Tibial nerve (tissue), 4 donors: ENCODE results near the gene ANXA2R. TPM values are rescaled to one million over a fixed set of nuclear protein-coding genes. Genes with fewer than 3 reads are reported as not detected.

ENCODE experiments used
- DNase-seq, 2 donors: peaks; one replicate each; pipeline ENCODE4 v3.0.0-alpha.2; 2019; ENCODE audit warnings: low spot score in 2 of 2
- H3K27ac ChIP-seq, 4 donors: fragments of 200-600 bp; sonication (generic) in 3 of 4; one replicate each; pipeline ENCODE4 v1.5.1; 2017 to 2019; ENCODE audit warnings: mild to moderate bottlenecking in 1 of 4
- H3K27me3 ChIP-seq, 2 donors: fragments of 200-600 bp; sonication (generic) in 1 of 2; one replicate each; pipeline versions ENCODE4 v1.5.1 to v1.6.0; 2017 to 2019
- H3K36me3 ChIP-seq, 3 donors: fragments of 200-600 bp; sonication (generic); one replicate each; pipeline ENCODE4 v1.5.1; 2018 to 2019
- H3K4me1 ChIP-seq, 4 donors: fragments of 200-600 bp; sonication (generic) in 3 of 4; one replicate each; pipeline ENCODE4 v1.5.1; 2017 to 2019
- H3K4me3 ChIP-seq, 4 donors: fragments of 200-600 bp; sonication (generic) in 3 of 4; one replicate each; pipeline ENCODE4 v1.5.1; 2017 to 2019; ENCODE audit warnings: mild to moderate bottlenecking in 1 of 4, moderate library complexity in 1 of 4
- H3K9me3 ChIP-seq, 4 donors: fragments of 200-600 bp; sonication (generic) in 3 of 4; one replicate each; pipeline ENCODE4 v1.5.1; 2017 to 2019
- EP300 ChIP-seq, 2 donors: sonication (generic); formaldehyde crosslinking; IDR thresholded peaks; one replicate each; pipeline ENCODE4 v1.6.1; 2017; ENCODE audit warnings: antibody characterized with exemption in 2 of 2, mild to moderate bottlenecking in 1 of 2
- POLR2A ChIP-seq, 2 donors: fragments of 450-650 bp; IDR thresholded peaks; one replicate each; pipeline ENCODE4 v1.6.1; 2017; ENCODE audit warnings: antibody characterized with exemption in 2 of 2, mild to moderate bottlenecking in 2 of 2, moderate library complexity in 2 of 2
- WGBS, 2 donors: methylation state at CpG; one replicate each; pipeline ENCODE4 v1.1.5; 2018; 5-methylcytosine and 5-hydroxymethylcytosine counted together
- total RNA-seq, 4 donors: library from RNA; depleted of rRNA; stranded (reverse); fragments of >200 nt; gene quantifications; one replicate each; pipeline ENCODE4 v1.1.0, GENCODE V29; 2016
- TF ChIP-seq, protein P1 (sequence below), 5 experiments: fragments of 200-600 bp in 3 of 5; fragments of 450-650 bp in 2 of 5; sonication (generic) in 3 of 5; IDR thresholded peaks; one replicate each; pipeline ENCODE4 v1.5.1; 2016 to 2019; ENCODE audit warnings: antibody characterized with exemption in 5 of 5, mild to moderate bottlenecking in 3 of 5, moderate library complexity in 2 of 5

Gene ANXA2R
- total RNA-seq, 4 donors from 2014 or later = 5.4 to 9.0 (median 8.1) TPM

- H3K4me3 ChIP-seq = peak overlapping the region; percentile 60 to 75 (median 66)
- peak overlapping the region; percentile 95 to 99 (median 96) for H3K27ac ChIP-seq
- DNase-seq = no peak
- H3K9me3 ChIP-seq = no peaks in the 10 kb centered on the region
- WGBS, 2 donors = 11 to 22% methylated on average over 13 of the region's 13 CpGs
- H3K36me3 ChIP-seq = no peaks in the 10 kb centered on the region
- peaks cover 0 to 22% (median 11%) of the 10 kb centered on the region in 4 donors for H3K4me1 ChIP-seq
- TF ChIP-seq, protein P1, sequence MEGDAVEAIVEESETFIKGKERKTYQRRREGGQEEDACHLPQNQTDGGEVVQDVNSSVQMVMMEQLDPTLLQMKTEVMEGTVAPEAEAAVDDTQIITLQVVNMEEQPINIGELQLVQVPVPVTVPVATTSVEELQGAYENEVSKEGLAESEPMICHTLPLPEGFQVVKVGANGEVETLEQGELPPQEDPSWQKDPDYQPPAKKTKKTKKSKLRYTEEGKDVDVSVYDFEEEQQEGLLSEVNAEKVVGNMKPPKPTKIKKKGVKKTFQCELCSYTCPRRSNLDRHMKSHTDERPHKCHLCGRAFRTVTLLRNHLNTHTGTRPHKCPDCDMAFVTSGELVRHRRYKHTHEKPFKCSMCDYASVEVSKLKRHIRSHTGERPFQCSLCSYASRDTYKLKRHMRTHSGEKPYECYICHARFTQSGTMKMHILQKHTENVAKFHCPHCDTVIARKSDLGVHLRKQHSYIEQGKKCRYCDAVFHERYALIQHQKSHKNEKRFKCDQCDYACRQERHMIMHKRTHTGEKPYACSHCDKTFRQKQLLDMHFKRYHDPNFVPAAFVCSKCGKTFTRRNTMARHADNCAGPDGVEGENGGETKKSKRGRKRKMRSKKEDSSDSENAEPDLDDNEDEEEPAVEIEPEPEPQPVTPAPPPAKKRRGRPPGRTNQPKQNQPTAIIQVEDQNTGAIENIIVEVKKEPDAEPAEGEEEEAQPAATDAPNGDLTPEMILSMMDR (IDR thresholded peaks at IDR 0.05) = peak in 1 of 5 experiments; percentile 23
- TF ChIP-seq POLR2A (IDR thresholded peaks at IDR 0.05) = no peak
- TF ChIP-seq EP300 (IDR thresholded peaks at IDR 0.05) = no peak
- H3K27me3 ChIP-seq = peaks cover 0 to 3% of the 10 kb centered on the region in 2 donors
Measured at GRCh38 chr5:43017428-43017815, 22.7 kb downstream of the ANXA2R start.

GRCh38 chr5:43016217-43016779, 23.8 kb downstream of the ANXA2R start:
- peaks cover 0 to 22% (median 11%) of the 10 kb centered on the region in 4 donors for H3K4me1 ChIP-seq
- H3K27me3 ChIP-seq = peaks cover 0 to 3% of the 10 kb centered on the region in 2 donors
- no peak overlapping the region for H3K4me3 ChIP-seq
- peak overlapping the region in 2 of 4 donors; percentile 95 to 99 for H3K27ac ChIP-seq
- WGBS, 2 donors = 76 to 84% methylated on average over 5 of the region's 5 CpGs
- DNase-seq = no peak
- H3K36me3 ChIP-seq = no peaks in the 10 kb centered on the region
- no peaks in the 10 kb centered on the region for H3K9me3 ChIP-seq
- TF ChIP-seq EP300 (IDR thresholded peaks at IDR 0.05) (no peak), POLR2A (IDR thresholded peaks at IDR 0.05) (no peak)
- TF ChIP-seq, protein P1 (IDR thresholded peaks at IDR 0.05) = no peak

DNA sequence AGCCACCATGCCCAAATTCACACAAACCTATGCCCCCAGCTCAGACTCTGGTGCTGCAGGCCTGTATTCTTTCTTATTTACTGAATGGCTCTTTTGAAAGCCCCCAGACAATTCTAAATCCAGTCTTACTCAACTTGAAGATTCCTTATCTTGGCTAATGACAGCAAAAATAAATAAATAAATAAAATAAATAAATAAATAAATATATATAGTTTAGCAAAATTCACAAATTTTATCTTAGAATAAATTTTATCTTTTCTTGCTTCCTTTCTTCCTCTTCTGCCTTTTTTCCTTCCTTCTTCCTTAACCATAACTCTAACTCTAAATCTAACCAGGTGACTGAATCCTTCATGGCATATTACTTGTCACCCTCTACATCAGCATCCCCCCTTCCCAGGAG, 25.6 kb downstream of the ANXA2R start:
- no peaks in the 10 kb centered on the region for H3K36me3 ChIP-seq
- H3K27me3 ChIP-seq = no peaks in the 10 kb centered on the region
- H3K9me3 ChIP-seq = no peaks in the 10 kb centered on the region
- H3K27ac ChIP-seq = no peak overlapping the region
- H3K4me1 ChIP-seq = peaks cover 0 to 32% (median 16%) of the 10 kb centered on the region in 4 donors
- no peak overlapping the region for H3K4me3 ChIP-seq
- no peak for DNase-seq
- TF ChIP-seq EP300 (IDR thresholded peaks at IDR 0.05) (no peak), POLR2A (IDR thresholded peaks at IDR 0.05) (no peak)
- TF ChIP-seq, protein P1 (IDR thresholded peaks at IDR 0.05) = no peak

- 64 to 69% methylated on average over 3 of the region's 3 CpGs for WGBS, 2 donors
- Histone ChIP-seq H3K4me1 (peaks cover 0 to 25% (median 5%) of the 10 kb centered on the region in 4 donors), H3K27ac (peak overlapping the region in 3 of 4 donors; percentile 94 to 95 (median 94)), H3K9me3 (no peaks in the 10 kb centered on the region), H3K27me3 (no peaks in the 10 kb centered on the region), H3K36me3 (no peaks in the 10 kb centered on the region), H3K4me3 (no peak overlapping the region)
- no peak for TF ChIP-seq EP300 (IDR thresholded peaks at IDR 0.05)
- no peak for TF ChIP-seq POLR2A (IDR thresholded peaks at IDR 0.05)
- TF ChIP-seq, protein P1 (IDR thresholded peaks at IDR 0.05) = no peak
- peak in 1 of 2 donors; percentile 32 for DNase-seq
Measured at GRCh38 chr5:43010935-43011315, 29.2 kb downstream of the ANXA2R start.

DNA sequence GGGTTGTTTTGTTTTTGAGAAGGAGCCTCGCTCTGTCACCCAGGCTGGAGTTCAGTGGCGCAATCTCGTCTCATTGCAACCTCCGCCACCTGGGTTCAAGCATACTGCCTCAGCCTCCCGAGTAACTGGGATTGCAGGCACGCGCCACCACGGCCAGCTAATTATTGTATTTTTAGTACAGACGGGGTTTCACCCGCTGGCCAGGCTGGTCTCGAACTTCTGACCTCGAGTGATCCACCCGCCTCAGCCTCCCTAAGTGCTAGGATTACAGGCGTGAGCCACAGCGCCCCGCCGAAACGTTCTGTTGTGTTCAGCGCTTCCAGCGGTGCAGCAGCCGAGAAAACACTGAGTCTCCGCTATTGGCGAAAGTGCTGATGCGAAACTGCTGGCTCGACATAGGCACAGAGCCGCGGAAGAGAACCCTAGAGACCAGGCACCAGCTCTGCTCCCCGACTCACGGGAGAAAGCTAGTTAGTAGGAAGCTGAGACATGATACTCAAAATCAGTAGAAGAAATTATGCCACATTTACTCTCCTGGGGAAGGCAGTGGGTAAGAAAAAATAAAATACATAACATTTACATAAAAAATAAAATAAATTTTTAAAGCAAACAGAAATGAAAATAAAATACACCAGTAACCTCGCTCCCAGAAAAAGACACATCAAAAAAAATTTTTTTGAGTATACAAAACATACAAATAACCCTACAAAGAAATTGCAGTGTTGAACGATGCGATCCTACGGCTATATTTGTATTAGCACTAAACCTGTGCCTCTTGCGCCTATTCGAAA, 31.6 kb downstream of the ANXA2R start:
- TF ChIP-seq, protein P1 (IDR thresholded peaks at IDR 0.05) = no peak
- TF ChIP-seq EP300 (IDR thresholded peaks at IDR 0.05) (peak in 1 of 2 donors; percentile 96), POLR2A (IDR thresholded peaks at IDR 0.05) (peak in 1 of 2 donors; percentile 57)
- Histone ChIP-seq H3K27ac (peak overlapping the region; percentile 67 to 95 (median 94)), H3K9me3 (no peaks in the 10 kb centered on the region), H3K4me1 (peaks cover 0 to 25% (median 5%) of the 10 kb centered on the region in 4 donors), H3K27me3 (no peaks in the 10 kb centered on the region), H3K4me3 (peak overlapping the region; percentile 41 to 57 (median 49)), H3K36me3 (no peaks in the 10 kb centered on the region)
- WGBS, 2 donors = 8 to 9% methylated on average over 24 to 34 of the region's 35 CpGs
- DNase-seq = peak; percentile 81 to 87
